Measurements from ENCODE around the gene KIF2A.

Gene KIF2A

GRCh38 chr5:62395210-62395950 lies 89.4 kb downstream of the KIF2A start:
- DNase-seq = no peak

- peak; percentile 92 to 94 for DNase-seq
Observed at GRCh38 chr5:62403411-62404250, 97.6 kb downstream of the KIF2A start, which contains the start of gene DIMT1. DIMT1 (minus strand) TSS chr5:62403905; CDS start chr5:62403772, 133 bp downstream.

GRCh38 chr5:62412549-62413329 lies 106.7 kb downstream of the KIF2A start, which contains the start of gene IPO11:
IPO11 (plus strand) TSS chr5:62412763; CDS start chr5:62437280, 24,517 bp downstream.
- DNase-seq = peak; percentile 99

- no peak for DNase-seq
Observed at GRCh38 chr5:62413711-62414110, 107.7 kb downstream of the KIF2A start.

- DNase-seq = no peak
Observed at GRCh38 chr5:62418462-62419076, 112.6 kb downstream of the KIF2A start.

GRCh38 chr5:62419609-62420008 lies 113.6 kb downstream of the KIF2A start:
- no peak for DNase-seq

GRCh38 chr5:62421414-62421813 lies 115.4 kb downstream of the KIF2A start:
- DNase-seq = no peak

- no peak for DNase-seq
Observed at GRCh38 chr5:62424763-62425162, 118.8 kb downstream of the KIF2A start.

GRCh38 chr5:62431735-62432620 lies 126.0 kb downstream of the KIF2A start:
- DNase-seq = no peak

GRCh38 chr5:62432621-62433064 lies 126.6 kb downstream of the KIF2A start:
- DNase-seq = no peak

Measured in CD4-positive, alpha-beta T cell treated with Interferon alpha-2 for 1 hour (primary cell).